Fibroblast of lung (primary cell): ENCODE data around the gene SPACA5.

Experiments
- CTCF ChIP-seq, 2 donors: IDR thresholded peaks in 1 of 2; conservative IDR thresholded peaks in 1 of 2; 1 replicate in 1 of 2; 2 replicates in 1 of 2; pipeline ENCODE4 v1.5.1; 2011 to 2012; ENCODE audit warnings: low read length in 2 of 2, control low read depth in 1 of 2, inconsistent platforms in 1 of 2, low read depth in 1 of 2, mild to moderate bottlenecking in 1 of 2
- EZH2 ChIP-seq: IDR thresholded peaks from 2 replicates; pipeline ENCODE4 v1.5.1; 2012; ENCODE audit warnings: low read length, control low read depth, mild to moderate bottlenecking; ENCODE audit errors: missing control alignments

- no peak for TF ChIP-seq CTCF (conservative IDR thresholded peaks at IDR 0.05 in 1 of 2, IDR thresholded peaks at IDR 0.05 in 1 of 2; ENCODE audit: low read depth in 1 of 2, low read length in 2 of 2)
- TF ChIP-seq EZH2: no peak
These were observed 46.4 kb upstream of the SPACA5 start for GRCh38 chrX:47960406-47960805.
